ENCODE data around the gene AGAP1.

DNA sequence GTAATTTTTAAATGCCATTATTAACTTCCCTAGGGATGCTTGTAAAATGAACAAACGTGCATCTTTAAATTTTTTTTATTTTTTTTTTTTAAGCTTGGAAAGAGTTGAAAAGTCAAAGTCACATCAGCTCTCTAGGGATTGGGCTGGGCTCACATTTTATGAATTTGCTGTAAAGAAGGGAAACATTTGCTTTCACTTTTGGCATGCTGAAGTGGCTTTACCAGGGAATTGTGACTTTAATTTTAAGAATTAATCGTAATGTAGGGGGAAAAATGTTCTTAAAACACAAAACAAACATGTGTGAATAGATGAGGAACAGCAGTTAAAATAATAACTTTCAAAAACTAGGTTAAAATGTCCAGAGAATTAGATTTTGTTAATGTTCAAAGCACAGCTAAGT is 123.0 kb downstream of the AGAP1 start:
- TF ChIP-seq, protein P1, sequence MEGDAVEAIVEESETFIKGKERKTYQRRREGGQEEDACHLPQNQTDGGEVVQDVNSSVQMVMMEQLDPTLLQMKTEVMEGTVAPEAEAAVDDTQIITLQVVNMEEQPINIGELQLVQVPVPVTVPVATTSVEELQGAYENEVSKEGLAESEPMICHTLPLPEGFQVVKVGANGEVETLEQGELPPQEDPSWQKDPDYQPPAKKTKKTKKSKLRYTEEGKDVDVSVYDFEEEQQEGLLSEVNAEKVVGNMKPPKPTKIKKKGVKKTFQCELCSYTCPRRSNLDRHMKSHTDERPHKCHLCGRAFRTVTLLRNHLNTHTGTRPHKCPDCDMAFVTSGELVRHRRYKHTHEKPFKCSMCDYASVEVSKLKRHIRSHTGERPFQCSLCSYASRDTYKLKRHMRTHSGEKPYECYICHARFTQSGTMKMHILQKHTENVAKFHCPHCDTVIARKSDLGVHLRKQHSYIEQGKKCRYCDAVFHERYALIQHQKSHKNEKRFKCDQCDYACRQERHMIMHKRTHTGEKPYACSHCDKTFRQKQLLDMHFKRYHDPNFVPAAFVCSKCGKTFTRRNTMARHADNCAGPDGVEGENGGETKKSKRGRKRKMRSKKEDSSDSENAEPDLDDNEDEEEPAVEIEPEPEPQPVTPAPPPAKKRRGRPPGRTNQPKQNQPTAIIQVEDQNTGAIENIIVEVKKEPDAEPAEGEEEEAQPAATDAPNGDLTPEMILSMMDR (IDR thresholded peaks at IDR 0.05) = no peak
- TF ChIP-seq EZH2 (IDR thresholded peaks at IDR 0.05) (no peak), EZH2phosphoT487 (IDR thresholded peaks at IDR 0.05) (no peak)

Data from neural progenitor cell (in vitro differentiated cells).